Right lobe of liver (tissue), 6 donors: ENCODE measurements around the gene EXOC3L2. TPM values are rescaled to one million over a fixed set of nuclear protein-coding genes. Genes with fewer than 3 reads are reported as not detected.
A peak's percentile ranks its signal among the peaks of the same experiment; 100 is the strongest.

Experiments
- ATAC-seq, 4 donors: fragments of 200-7000 bp; cut with Tn5 transposase; one replicate each; pipeline ENCODE4 v1.9.1; 2020; ENCODE audit warnings: mild to moderate bottlenecking in 4 of 4, moderate library complexity in 4 of 4
- DNase-seq, 3 donors: peaks; one replicate each; pipeline ENCODE4 v3.0.0-alpha.2; 2020
- H3K27ac ChIP-seq, 3 donors: fragments of 200-600 bp; one replicate each; pipeline ENCODE4 v1.8.0; 2022
- H3K27me3 ChIP-seq, 2 donors: fragments of 200-600 bp; one replicate each; pipeline ENCODE4 v1.8.0; 2022
- H3K36me3 ChIP-seq, 4 donors: fragments of 200-600 bp; sonication (generic) in 1 of 4; one replicate each; pipeline versions ENCODE4 v1.5.1 to v1.8.0; 2017 to 2022; ENCODE audit warnings: control low read depth in 1 of 4
- H3K4me1 ChIP-seq, 4 donors: fragments of 200-600 bp; sonication (generic) in 1 of 4; one replicate each; pipeline versions ENCODE4 v1.5.1 to v1.8.0; 2017 to 2022; ENCODE audit warnings: control low read depth in 1 of 4
- H3K4me3 ChIP-seq, 3 donors: fragments of 200-600 bp; one replicate each; pipeline ENCODE4 v1.8.0; 2022
- H3K9me3 ChIP-seq, 4 donors: fragments of 200-600 bp; sonication (generic) in 1 of 4; one replicate each; pipeline versions ENCODE4 v1.5.1 to v1.8.0; 2017 to 2022; ENCODE audit warnings: control low read depth in 1 of 4
- CTCF ChIP-seq, 4 donors: fragments of 200-600 bp in 3 of 4; fragments of 450-650 bp in 1 of 4; IDR thresholded peaks; one replicate each; pipeline versions ENCODE4 v1.5.1 to v1.8.0; 2016 to 2022; ENCODE audit warnings: antibody characterized with exemption in 4 of 4, mild to moderate bottlenecking in 2 of 4
- POLR2A ChIP-seq: fragments of 450-650 bp; IDR thresholded peaks from one replicate; pipeline ENCODE4 v1.6.1; 2017; ENCODE audit warnings: antibody characterized with exemption, mild to moderate bottlenecking
- WGBS: methylation state at CpG from one replicate; pipeline ENCODE4 v1.1.6; 2018; ENCODE audit warnings: low coverage, low lambda C conversion rate; ENCODE audit not compliant: insufficient coverage; ENCODE audit errors: missing lambda C conversion rate; 5-methylcytosine and 5-hydroxymethylcytosine counted together
- intact Hi-C, 2 donors: fragments of 100-400 bp; cut with DNase I; formaldehyde crosslinking; loops; one replicate each; pipeline versions ENCODE4 v1.11.2 to v1.14.1; 2022
- total RNA-seq, 6 experiments: library from RNA; depleted of rRNA in 2 of 6; stranded (reverse); fragments of >200 nt in 2 of 6; fragmentation: NEBNext Ultra II Directional in 3 of 6; extraction: Animal tissue kit (Norgen Biotek cat#: 25700) in 3 of 6; gene quantifications; one replicate each; pipeline versions ENCODE4 v1.1.0 to v1.2.4, GENCODE V29; 2016 to 2023
- donor health status: DM: no; HTN: yes; CAD: no.
- donor health status: DM: no; HTN: no; CAD: no.
- donor health status: DM: no; HTN: no; CAD: no.
- donor health status: DM: no; HTN: yes; CAD: no.
- donor health status: DM: no; HTN: yes; CAD: no.

EXOC3L2 gene
- total RNA-seq, 6 experiments from 2014 or later, result 1.8 to 6.9 (median 4.4) TPM

GRCh38 chr19:45205810-45206209 is 39.4 kb downstream of the EXOC3L2 start:
- TF ChIP-seq CTCF (IDR thresholded peaks at IDR 0.05), result no peak
- no peak for TF ChIP-seq POLR2A
- intact Hi-C loops, result no loop called here
- Histone ChIP-seq H3K27me3 (no peaks in the 10 kb centered on the region), H3K9me3 (no peaks in the 10 kb centered on the region), H3K4me3 (no peak overlapping the region), H3K27ac (no peak overlapping the region), H3K36me3 (no peaks in the 10 kb centered on the region), H3K4me1 (peaks cover 0 to 6% (median 3%) of the 10 kb centered on the region in 4 donors)
- ATAC-seq (no peak), DNase-seq (no peak)
- 65% methylated on average over 6 of the region's 12 CpGs for WGBS

GRCh38 chr19:45202637-45203036 is 42.6 kb downstream of the EXOC3L2 start:
- TF ChIP-seq POLR2A (no peak), CTCF (IDR thresholded peaks at IDR 0.05) (no peak)
- Histone ChIP-seq H3K36me3 (no peaks in the 10 kb centered on the region), H3K27me3 (no peaks in the 10 kb centered on the region), H3K4me3 (no peak overlapping the region), H3K9me3 (no peaks in the 10 kb centered on the region), H3K4me1 (no peaks in the 10 kb centered on the region), H3K27ac (no peak overlapping the region)
- ATAC-seq, result no peak
- intact Hi-C loops, result no loop called here
- no peak for DNase-seq
- 83% methylated on average over 2 of the region's 6 CpGs for WGBS

- ATAC-seq (peak; percentile 42 to 71 (median 58)), DNase-seq (no peak)
- no peaks in the 10 kb centered on the region for H3K27me3 ChIP-seq
- TF ChIP-seq CTCF (IDR thresholded peaks at IDR 0.05) (peak in 3 of 4 donors; percentile 14 to 36 (median 33)), POLR2A (no peak)
- WGBS, result 52% methylated on average over 3 of the region's 4 CpGs
- no peak overlapping the region for H3K4me3 ChIP-seq
- H3K4me1 ChIP-seq, result no peaks in the 10 kb centered on the region
- H3K36me3 ChIP-seq, result no peaks in the 10 kb centered on the region
- H3K27ac ChIP-seq, result no peak overlapping the region
- intact Hi-C loops, result no loop called here
- no peaks in the 10 kb centered on the region for H3K9me3 ChIP-seq
Observed at GRCh38 chr19:45200568-45200967, 44.6 kb downstream of the EXOC3L2 start.

GRCh38 chr19:45195764-45196163 is 49.4 kb downstream of the EXOC3L2 start:
- Histone ChIP-seq H3K4me1 (no peaks in the 10 kb centered on the region), H3K9me3 (no peaks in the 10 kb centered on the region), H3K4me3 (no peak overlapping the region), H3K27me3 (no peaks in the 10 kb centered on the region), H3K27ac (no peak overlapping the region), H3K36me3 (no peaks in the 10 kb centered on the region)
- intact Hi-C loops, result no loop called here
- TF ChIP-seq POLR2A (no peak), CTCF (IDR thresholded peaks at IDR 0.05) (no peak)
- WGBS, result 96% methylated on average over 6 of the region's 6 CpGs
- ATAC-seq (no peak), DNase-seq (no peak)

GRCh38 chr19:45191375-45191774 is 53.8 kb downstream of the EXOC3L2 start:
- H3K36me3 ChIP-seq, result no peaks in the 10 kb centered on the region
- H3K27ac ChIP-seq, result no peak overlapping the region
- no peak for DNase-seq
- H3K27me3 ChIP-seq, result no peaks in the 10 kb centered on the region
- ATAC-seq, result no peak
- no peak overlapping the region for H3K4me3 ChIP-seq
- TF ChIP-seq POLR2A, result no peak
- TF ChIP-seq CTCF (IDR thresholded peaks at IDR 0.05), result no peak
- no peaks in the 10 kb centered on the region for H3K9me3 ChIP-seq
- WGBS, result 96% methylated on average over 4 of the region's 4 CpGs
- intact Hi-C loops, result no loop called here
- H3K4me1 ChIP-seq, result no peaks in the 10 kb centered on the region
